Endothelial cell of umbilical vein (primary cell): Measurements from ENCODE around the gene ZBTB20. TPM values are rescaled to one million over a fixed set of nuclear protein-coding genes. Genes with fewer than 3 reads are reported as not detected.

Experiments
- BruUV-seq: library from RNA; stranded (reverse); fragments of 400-500 nt; replicated peaks from 2 replicates; lab custom pipeline; 2021; lab: Mats Ljungman, UMichigan
- CTCF ChIA-PET: fragments of 300-600, 350-600 bp; sonication (Branson Sonifier 250); formaldehyde crosslinking; loops from one replicate; lab custom pipeline; 2021; ENCODE audit warnings: antibody characterized with exemption, inconsistent platforms; lab: Charles Lee
- POLR2A ChIA-PET: fragments of 300-600, 350-600 bp; sonication (Branson Sonifier 250); formaldehyde crosslinking; loops from one replicate; lab custom pipeline; 2021; ENCODE audit warnings: antibody characterized with exemption, inconsistent platforms; lab: Charles Lee
- DNase-seq: peaks from one replicate; pipeline ENCODE4 v3.0.0-alpha.2; 2011; ENCODE audit warnings: low read depth, low spot score
- FAIRE-seq: peaks from 2 replicates; lab custom pipeline; 2011; peaks lifted over from hg19 to GRCh38; lab: Jason Lieb, UNC
- H2AFZ ChIP-seq: 2 replicates; pipeline ENCODE4 v1.6.0; 2012; ENCODE audit warnings: low read depth, low read length, control low read depth, inconsistent platforms
- H3K27ac ChIP-seq: 2 replicates; pipeline ENCODE4 v1.5.1; 2011; ENCODE audit warnings: low read depth, mild to moderate bottlenecking, control low read depth, low read length, moderate library complexity; ENCODE audit not compliant: insufficient read depth
- H3K27me3 ChIP-seq, 2 experiments: 2 replicates each; pipeline versions ENCODE4 v1.6.0 to v1.6.1; 2011; ENCODE audit warnings: low read length in 2 of 2, mixed read lengths in 1 of 2; ENCODE audit not compliant: control insufficient read depth in 2 of 2, insufficient read depth in 2 of 2
- H3K36me3 ChIP-seq, 2 experiments: 2 replicates in 1 of 2; 3 replicates in 1 of 2; pipeline ENCODE4 v1.5.1; 2011; ENCODE audit warnings: low read length in 2 of 2, mild to moderate bottlenecking in 1 of 2, moderate library complexity in 1 of 2; ENCODE audit not compliant: control insufficient read depth in 2 of 2, insufficient read depth in 2 of 2; ENCODE audit errors: extremely low read depth in 1 of 2
- H3K4me1 ChIP-seq: 3 replicates; pipeline ENCODE4 v1.5.1; 2011; ENCODE audit warnings: mild to moderate bottlenecking, low read length; ENCODE audit not compliant: control insufficient read depth, insufficient read depth; ENCODE audit errors: extremely low read depth
- H3K4me2 ChIP-seq: 2 replicates; pipeline ENCODE4 v1.6.1; 2011; ENCODE audit warnings: low read length, control low read depth, mixed read lengths; ENCODE audit not compliant: insufficient read depth
- H3K4me3 ChIP-seq, 3 experiments: fragments of 200-600 bp in 1 of 3; sonication (generic), shearing (Covaris generic) in 1 of 3; replicated peaks in 1 of 3; 2 replicates each; pipeline ENCODE4 v1.5.1; 2011 to 2016; ENCODE audit warnings: control low read depth in 3 of 3, low read length in 3 of 3, mild to moderate bottlenecking in 2 of 3, inconsistent platforms in 1 of 3, low read depth in 1 of 3, moderate library complexity in 1 of 3; ENCODE audit not compliant: insufficient read depth in 1 of 3
- H3K79me2 ChIP-seq: 2 replicates; pipeline ENCODE4 v1.6.0; 2012; ENCODE audit warnings: low read length, inconsistent platforms; ENCODE audit not compliant: control insufficient read depth, insufficient read depth
- H3K9ac ChIP-seq: replicated peaks from 2 replicates; pipeline ENCODE3; 2011; ENCODE audit warnings: low read length, control low read depth; ENCODE audit not compliant: insufficient read depth; ENCODE audit errors: extremely low read depth
- H3K9me1 ChIP-seq: replicated peaks from 3 replicates; pipeline ENCODE4 v1.6.0; 2011; ENCODE audit warnings: mild to moderate bottlenecking, low read length; ENCODE audit not compliant: control insufficient read depth, insufficient read depth; ENCODE audit errors: extremely low read depth
- H3K9me3 ChIP-seq: replicated peaks from 2 replicates; pipeline ENCODE4 v1.5.1; 2012; ENCODE audit warnings: low read length, inconsistent platforms; ENCODE audit not compliant: control insufficient read depth, insufficient read depth
- H4K20me1 ChIP-seq: replicated peaks from 2 replicates; pipeline ENCODE3; 2011; ENCODE audit warnings: mild to moderate bottlenecking, low read length; ENCODE audit not compliant: control insufficient read depth, insufficient read depth; ENCODE audit errors: extremely low read depth
- EZH2 ChIP-seq: IDR thresholded peaks from 2 replicates; pipeline ENCODE4 v1.6.1; 2012; ENCODE audit warnings: borderline replicate concordance, low read depth, mild to moderate bottlenecking, moderate library complexity, low read length, inconsistent platforms; ENCODE audit not compliant: severe bottlenecking
- FOS ChIP-seq: IDR thresholded peaks from 2 replicates; pipeline ENCODE4 v1.6.1; 2011; ENCODE audit warnings: mild to moderate bottlenecking, low read length, moderate library complexity, borderline replicate concordance; ENCODE audit not compliant: insufficient read depth
- GATA2 ChIP-seq: IDR thresholded peaks from 2 replicates; pipeline ENCODE4 v1.7.0; 2011; ENCODE audit warnings: low read depth, mild to moderate bottlenecking, moderate library complexity, mixed read lengths, low read length; ENCODE audit not compliant: insufficient read length, insufficient read depth
- JUN ChIP-seq: IDR thresholded peaks from 2 replicates; pipeline ENCODE4 v1.6.1; 2011; ENCODE audit warnings: borderline replicate concordance, low read depth; ENCODE audit not compliant: insufficient read length, insufficient read depth
- MAX ChIP-seq: IDR thresholded peaks from 2 replicates; pipeline ENCODE4 v1.6.1; 2011; ENCODE audit not compliant: insufficient read depth, insufficient read length
- MYC ChIP-seq: IDR thresholded peaks from one replicate; pipeline ENCODE4 v1.6.1; 2011; ENCODE audit warnings: mild to moderate bottlenecking, low read depth, low read length
- POLR2A ChIP-seq: IDR thresholded peaks from 2 replicates; pipeline ENCODE4 v1.6.1; 2012; ENCODE audit warnings: low read depth, mild to moderate bottlenecking, control low read depth, low read length
- POLR2AphosphoS5 ChIP-seq: IDR thresholded peaks from 2 replicates; pipeline ENCODE4 v1.6.1; 2012; ENCODE audit warnings: low read depth, mild to moderate bottlenecking, control low read depth, low read length, moderate library complexity; ENCODE audit not compliant: insufficient read depth
- dilution Hi-C: fragments of 300-500 bp; cut with MboI; formaldehyde crosslinking; loops from one replicate; pipeline ENCODE4 v1.15.0; 2019; ENCODE audit warnings: low sequenced_read_pairs; ENCODE audit not compliant: extremely low pct_ligation_motif_present
- intact Hi-C: fragments of 100-400 bp; cut with micrococcal nuclease; formaldehyde crosslinking; loops from one replicate; pipeline ENCODE4 v1.10.0; 2022
- polyA plus RNA-seq, 4 experiments: library from polyadenylated mRNA; depleted of rRNA in 3 of 4; stranded (reverse) in 3 of 4; unstranded in 1 of 4; fragments of >200 nt; gene quantifications; 2 replicates each; pipeline versions ENCODE4 v1.2.1 to v1.2.3, GENCODE V29; 2011 to 2012; ENCODE audit warnings: missing spikeins in 1 of 4
- total RNA-seq: library from RNA; stranded (reverse); gene quantifications from 2 replicates; pipeline ENCODE4 v1.2.3, GENCODE V29; 2021
- TF ChIP-seq, protein P1 (sequence below), 2 donors: IDR thresholded peaks; 1 replicate in 1 of 2; 2 replicates in 1 of 2; pipeline ENCODE4 v1.5.1; 2011; ENCODE audit warnings: low read length in 2 of 2, mild to moderate bottlenecking in 2 of 2, moderate library complexity in 2 of 2, control low read depth in 1 of 2, inconsistent platforms in 1 of 2, low read depth in 1 of 2; ENCODE audit not compliant: insufficient read depth in 1 of 2; ENCODE audit errors: extremely low read depth in 1 of 2

ZBTB20 gene
- total and polyA plus RNA-seq, 2 donors (not counting 3 experiments of a cell fraction or from before 2014, with no cell fraction given) = 2.1 to 20.5 TPM

DNA sequence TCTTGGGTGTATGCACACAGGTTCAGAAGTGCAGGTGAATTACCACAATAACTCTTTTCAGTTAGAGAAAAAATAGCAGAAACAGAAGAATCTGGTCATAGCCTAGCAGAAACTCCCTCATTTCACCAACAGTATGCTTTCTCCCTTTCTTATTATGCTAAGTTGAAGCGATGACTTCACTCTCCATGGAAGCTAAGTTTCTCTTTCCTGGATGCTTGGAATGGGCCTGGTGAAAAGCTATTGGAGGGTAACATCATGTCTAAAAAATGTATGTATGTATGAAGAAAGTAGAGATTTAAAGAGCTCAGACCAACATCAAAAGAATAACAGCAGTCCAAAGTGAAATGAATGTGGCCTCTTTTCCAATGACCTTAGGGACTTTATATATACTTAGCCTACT lies 707.8 kb downstream of the ZBTB20 start:
- intact Hi-C loops (no loop called here), dilution Hi-C loops (no loop called here)
- Histone ChIP-seq H3K79me2 (no peaks in the 10 kb centered on the region), H3K9me3 (no peaks in the 10 kb centered on the region), H3K4me3 (no peak overlapping the region), H2AFZ (no peak overlapping the region), H3K9ac (no peak overlapping the region), H4K20me1 (peaks cover 4% of the 10 kb centered on the region), H3K9me1 (no peaks in the 10 kb centered on the region), H3K4me2 (no peak overlapping the region), H3K27ac (no peak overlapping the region), H3K36me3 (no peaks in the 10 kb centered on the region), H3K27me3 (no peaks in the 10 kb centered on the region), H3K4me1 (peaks cover 14% of the 10 kb centered on the region)
- ChIA-PET POLR2A (no interaction called here), CTCF (interaction anchor here (2.6 to 6.4 kb wide), 2 partner anchors 21 kb away, joined by 14 to 31 read pairs; no protein-coding TSS in a partner anchor)
- no peak for TF ChIP-seq FOS
- TF ChIP-seq JUN = no peak
- TF ChIP-seq, protein P1, sequence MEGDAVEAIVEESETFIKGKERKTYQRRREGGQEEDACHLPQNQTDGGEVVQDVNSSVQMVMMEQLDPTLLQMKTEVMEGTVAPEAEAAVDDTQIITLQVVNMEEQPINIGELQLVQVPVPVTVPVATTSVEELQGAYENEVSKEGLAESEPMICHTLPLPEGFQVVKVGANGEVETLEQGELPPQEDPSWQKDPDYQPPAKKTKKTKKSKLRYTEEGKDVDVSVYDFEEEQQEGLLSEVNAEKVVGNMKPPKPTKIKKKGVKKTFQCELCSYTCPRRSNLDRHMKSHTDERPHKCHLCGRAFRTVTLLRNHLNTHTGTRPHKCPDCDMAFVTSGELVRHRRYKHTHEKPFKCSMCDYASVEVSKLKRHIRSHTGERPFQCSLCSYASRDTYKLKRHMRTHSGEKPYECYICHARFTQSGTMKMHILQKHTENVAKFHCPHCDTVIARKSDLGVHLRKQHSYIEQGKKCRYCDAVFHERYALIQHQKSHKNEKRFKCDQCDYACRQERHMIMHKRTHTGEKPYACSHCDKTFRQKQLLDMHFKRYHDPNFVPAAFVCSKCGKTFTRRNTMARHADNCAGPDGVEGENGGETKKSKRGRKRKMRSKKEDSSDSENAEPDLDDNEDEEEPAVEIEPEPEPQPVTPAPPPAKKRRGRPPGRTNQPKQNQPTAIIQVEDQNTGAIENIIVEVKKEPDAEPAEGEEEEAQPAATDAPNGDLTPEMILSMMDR (IDR thresholded peaks at IDR 0.05; ENCODE audit: extremely low read depth in 1 of 2, insufficient read depth in 1 of 2, low read depth in 1 of 2, low read length in 2 of 2) = no peak
- TF ChIP-seq MAX = no peak
- no peak for TF ChIP-seq POLR2A
- no peak for TF ChIP-seq GATA2
- TF ChIP-seq EZH2 = no peak
- no peak for TF ChIP-seq MYC
- TF ChIP-seq POLR2AphosphoS5 = no peak
- no TSS peak for BruUV-seq
- FAIRE-seq = no peak
- DNase-seq = no peak
